ENCODE results near the gene SYT7. TPM values are rescaled to one million over a fixed set of nuclear protein-coding genes. Genes with fewer than 3 reads are reported as not detected.

Gene SYT7
- total and polyA plus RNA-seq, 10 of the 15 experiments (the other 5 are each of a cell fraction or from before 2014, with no cell fraction given), result not detected

DNA sequence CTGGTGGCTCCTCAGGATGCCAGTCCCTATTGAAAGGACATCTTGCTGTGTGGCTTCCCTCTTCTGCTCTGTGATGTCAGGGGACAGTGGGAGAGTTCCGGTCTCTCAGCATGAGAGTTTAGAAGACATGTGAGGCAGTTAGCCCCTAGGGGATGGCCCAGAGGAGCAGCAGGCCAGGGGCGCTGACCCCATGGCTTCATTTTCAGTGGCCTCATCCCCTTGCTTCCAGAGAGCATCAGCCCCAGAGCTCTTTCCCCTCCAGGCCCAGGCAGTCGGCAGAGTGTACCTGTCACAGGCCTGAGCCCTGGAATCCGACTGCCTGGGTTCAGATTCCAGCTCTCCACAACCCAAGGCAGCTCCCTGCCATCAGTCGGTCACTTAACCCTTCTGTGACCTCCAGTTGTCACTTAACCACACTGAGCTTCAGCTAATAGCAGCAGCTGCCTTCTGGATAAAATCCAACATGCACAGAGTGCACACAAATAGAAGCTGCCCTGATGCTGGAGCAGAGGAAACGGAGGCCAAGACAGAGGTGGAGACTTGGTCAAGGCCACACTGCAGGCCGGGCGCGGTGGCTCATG lies 86.4 kb downstream of the SYT7 start:
- POLR2A ChIA-PET, result no interaction called here
- FAIRE-seq, result no peak
- Histone ChIP-seq H4K20me1 (ENCODE audit: control insufficient read depth, insufficient read depth) (no peaks in the 10 kb centered on the region), H3K36me3 (ENCODE audit: control insufficient read depth in 2 of 2, insufficient read depth in 2 of 2, low read length in 1 of 2) (no peaks in the 10 kb centered on the region), H3K27me3 (replicated peaks in 1 of 2; ENCODE audit: control insufficient read depth in 2 of 2, insufficient read depth in 2 of 2, low read length in 1 of 2) (no peaks in the 10 kb centered on the region), H3K9me3 (replicated peaks; ENCODE audit: control insufficient read depth, insufficient read depth, low read length) (no peaks in the 10 kb centered on the region), H3K9ac (ENCODE audit: control insufficient read depth, insufficient read depth, low read length) (no peak overlapping the region), H3K4me3 (no peak overlapping the region), H3K4me1 (ENCODE audit: control insufficient read depth, insufficient read depth, low read length) (no peaks in the 10 kb centered on the region), H3K79me2 (ENCODE audit: control insufficient read depth, insufficient read depth, low read length) (no peaks in the 10 kb centered on the region), H2AFZ (ENCODE audit: control insufficient read depth, low read depth, low read length) (no peak overlapping the region), H3K4me2 (ENCODE audit: control insufficient read depth, insufficient read depth) (no peak overlapping the region), H3K27ac (ENCODE audit: control insufficient read depth, insufficient read depth) (no peak overlapping the region)
- BruUV-seq (replicated peaks), result no TSS peak
- intact Hi-C loops (cut with micrococcal nuclease; ENCODE audit: unreplicated experiment) (no loop called here), in situ Hi-C loops (cut with MboI) (no loop called here)
- ATAC-seq, result no peak
- CTCF ChIA-PET, result interaction anchor here (1.2 to 1.6 kb wide), 4 partner anchors 11 to 23 kb away, joined by 3 to 6 read pairs (median 4); no protein-coding TSS in a partner anchor
- DNase-seq (ENCODE audit: low read depth, low spot score), result no peak
- SMC1A ChIA-PET (ENCODE audit: uncharacterized antibody, unreplicated experiment), result no interaction called here
- RAD21 ChIA-PET (ENCODE audit: unreplicated experiment), result no interaction called here
- TF ChIP-seq EGR1 (IDR thresholded peaks at IDR 0.05; ENCODE audit: borderline replicate concordance in 1 of 2, low read depth in 2 of 2, low read length in 2 of 2) (no peak), MYB (IDR thresholded peaks at IDR 0.05; ENCODE audit: borderline replicate concordance, low read depth, low read length) (no peak), SMARCA5 (IDR thresholded peaks at IDR 0.05) (no peak), JUND (IDR thresholded peaks at IDR 0.05; ENCODE audit: low read depth, low read length) (no peak), ZBTB33 (IDR thresholded peaks at IDR 0.05) (no peak), SMAD1 (IDR thresholded peaks at IDR 0.05; ENCODE audit: low read depth, partially characterized antibody) (no peak), SPI1 (IDR thresholded peaks at IDR 0.05; ENCODE audit: borderline replicate concordance, insufficient read depth, low read depth, low read length) (no peak), NKRF (conservative IDR thresholded peaks at IDR 0.05) (no peak), ZNF622 (IDR thresholded peaks at IDR 0.05) (no peak), IRF3 (IDR thresholded peaks at IDR 0.05) (no peak), TCF7 (IDR thresholded peaks at IDR 0.05; ENCODE audit: borderline replicate concordance) (no peak), RUNX3 (IDR thresholded peaks at IDR 0.05; ENCODE audit: low read length) (no peak), CBX5 (IDR thresholded peaks at IDR 0.05; ENCODE audit: low read depth) (no peak), SP1 (IDR thresholded peaks at IDR 0.05; ENCODE audit: low read depth, low read length) (no peak)
- TF ChIP-seq, protein P1, sequence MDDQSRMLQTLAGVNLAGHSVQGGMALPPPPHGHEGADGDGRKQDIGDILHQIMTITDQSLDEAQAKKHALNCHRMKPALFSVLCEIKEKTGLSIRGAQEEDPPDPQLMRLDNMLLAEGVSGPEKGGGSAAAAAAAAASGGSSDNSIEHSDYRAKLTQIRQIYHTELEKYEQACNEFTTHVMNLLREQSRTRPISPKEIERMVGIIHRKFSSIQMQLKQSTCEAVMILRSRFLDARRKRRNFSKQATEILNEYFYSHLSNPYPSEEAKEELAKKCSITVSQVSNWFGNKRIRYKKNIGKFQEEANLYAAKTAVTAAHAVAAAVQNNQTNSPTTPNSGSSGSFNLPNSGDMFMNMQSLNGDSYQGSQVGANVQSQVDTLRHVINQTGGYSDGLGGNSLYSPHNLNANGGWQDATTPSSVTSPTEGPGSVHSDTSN (IDR thresholded peaks at IDR 0.05; ENCODE audit: insufficient replicate concordance, low read depth, low read length), result no peak
- 52% methylated on average over 9 of the region's 9 CpGs for WGBS (ENCODE audit: insufficient coverage, insufficient replicate concordance, low lambda C conversion rate, missing lambda C conversion rate)

All from GM12878 (cell line).